Activated naive CD4-positive, alpha-beta T cell treated with anti-CD3 and anti-CD28 coated beads, Interleukin-2, amount 10 ng/mL, durations not matched to agents 5 hours and 36 hours (primary cell): Measurements from ENCODE around the gene EIF3K. TPM values are rescaled to one million over a fixed set of nuclear protein-coding genes. Genes with fewer than 3 reads are reported as not detected.

Experiments used
- total RNA-seq, 2 experiments: library from RNA; stranded (reverse); gene quantifications; one replicate each; pipeline ENCODE4 v1.2.3, GENCODE V29; 2021

Gene EIF3K, protein sequence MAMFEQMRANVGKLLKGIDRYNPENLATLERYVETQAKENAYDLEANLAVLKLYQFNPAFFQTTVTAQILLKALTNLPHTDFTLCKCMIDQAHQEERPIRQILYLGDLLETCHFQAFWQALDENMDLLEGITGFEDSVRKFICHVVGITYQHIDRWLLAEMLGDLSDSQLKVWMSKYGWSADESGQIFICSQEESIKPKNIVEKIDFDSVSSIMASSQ
- 100 to 1,000 TPM; 379 to 392 TPM for total RNA-seq

GRCh38 chr19:38618590-38619360 is at the start of gene EIF3K:
Gene EIF3K (plus strand): TSS chr19:38619188. CDS start chr19:38619269, 81 bp downstream.

GRCh38 chr19:38617764-38618589 is 1.0 kb upstream of the EIF3K start, which contains the start of gene MAP4K1:
Gene MAP4K1 (minus strand): TSS chr19:38617953. CDS start chr19:38617895, 58 bp downstream.

DNA sequence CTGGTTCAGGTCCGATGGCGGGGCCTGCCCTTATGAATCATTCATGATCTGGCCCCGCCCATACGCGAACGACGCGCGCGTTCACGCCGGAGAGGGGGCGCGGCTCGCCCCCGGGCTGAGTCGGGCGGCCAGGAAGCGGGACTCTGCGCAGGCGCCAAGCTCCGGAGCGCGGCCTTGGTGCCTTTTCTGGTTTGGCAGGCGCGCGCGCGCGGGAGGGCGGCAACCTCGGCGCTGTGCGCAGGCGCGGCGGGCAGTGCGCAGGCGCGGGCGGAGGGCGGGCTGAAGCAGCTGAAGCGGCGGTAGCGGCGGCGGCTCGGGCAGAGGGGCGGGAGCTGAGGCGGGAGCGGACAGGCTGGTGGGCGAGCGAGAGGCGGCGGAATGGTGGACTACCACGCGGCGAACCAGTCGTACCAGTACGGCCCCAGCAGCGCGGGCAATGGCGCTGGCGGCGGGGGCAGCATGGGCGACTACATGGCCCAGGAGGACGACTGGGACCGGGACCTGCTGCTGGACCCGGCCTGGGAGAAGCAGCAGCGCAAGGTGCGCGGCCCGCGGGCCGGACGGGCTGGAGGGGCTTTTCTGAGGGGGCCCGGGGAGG is 28.5 kb downstream of the EIF3K start, which contains the start of gene ACTN4:
Gene ACTN4 (plus strand): TSS at position 282 of the 598 bp plus-strand sequence. CDS start 97 bp downstream, at position 379.

Other genes starting within 250 kb of the EIF3K start
- 100 to 1,000 TPM; 143 to 145 TPM for gene PSMD8, start 244.6 kb upstream of the EIF3K start, total RNA-seq
- gene GGN, start 231.2 kb upstream of the EIF3K start, total RNA-seq, result under 1 TPM; 0.12 to 0.18 TPM
- gene SPRED3, start 230.5 kb upstream of the EIF3K start, total RNA-seq, result 1 to 10 TPM; 1.8 to 2.6 TPM
- gene FAM98C, start 216.1 kb upstream of the EIF3K start, total RNA-seq, result 10 to 100 TPM; 29.4 to 32.9 TPM
- 1 to 10 TPM; 1.0 to 1.4 TPM for gene RASGRP4, start 193.0 kb upstream of the EIF3K start, total RNA-seq
- gene RYR1, start 185.5 kb upstream of the EIF3K start, total RNA-seq, result 1 to 10 TPM; 1.2 to 1.8 TPM
- gene MAP4K1, start 1.2 kb upstream of the EIF3K start, total RNA-seq, result 100 to 1,000 TPM; 273 to 278 TPM
- 100 to 1,000 TPM; 316 to 318 TPM for gene ACTN4, start 28.5 kb downstream of the EIF3K start, total RNA-seq
- gene CAPN12, start 125.3 kb downstream of the EIF3K start, total RNA-seq, result 10 to 100 TPM; 10.2 to 10.3 TPM
- gene LGALS7, start 154.3 kb downstream of the EIF3K start, total RNA-seq, result not detected
- not detected for gene LGALS7B, start 170.0 kb downstream of the EIF3K start, total RNA-seq
- gene LGALS4, start 193.8 kb downstream of the EIF3K start, total RNA-seq, result 1 to 10 TPM; 1.6 to 2.2 TPM
- gene ECH1, start 212.6 kb downstream of the EIF3K start, total RNA-seq, result 100 to 1,000 TPM; 146 to 156 TPM
- 100 to 1,000 TPM; 430 to 450 TPM for gene HNRNPL, start 230.8 kb downstream of the EIF3K start, total RNA-seq